Measurements from ENCODE around the gene RALA.

- TF ChIP-seq CTCF (IDR thresholded peaks at IDR 0.05; ENCODE audit: insufficient read depth, low read length, poor library complexity, severe bottlenecking) = no peak
- TF ChIP-seq EZH2phosphoT487 (conservative IDR thresholded peaks at IDR 0.05; ENCODE audit: low read length) = no peak
Observed at GRCh38 chr7:39603924-39604323, 19.4 kb upstream of the RALA start.

Measured in SU-DHL-6 (cell line).